M059J (cell line): ENCODE results near the gene ARFGAP2. TPM values are rescaled to one million over a fixed set of nuclear protein-coding genes. Genes with fewer than 3 reads are reported as not detected.
"Not testable (repeated sequence)": the region's sequence is repeated elsewhere in the genome, so short reads cannot be mapped to it uniquely, and the experiment has no call there.

ENCODE experiments used
- DNase-seq: peaks from one replicate; pipeline ENCODE4 v3.0.0-alpha.2; 2012; ENCODE audit warnings: low read depth
- total RNA-seq: library from RNA; depleted of rRNA; stranded (reverse); fragments of >200 nt; shearing (Covaris generic); gene quantifications from 2 replicates; pipeline ENCODE4 v1.2.3, GENCODE V29; 2014; rRNA removed

Gene ARFGAP2
- 119 and 130 TPM in 2 replicates for total RNA-seq

DNA sequence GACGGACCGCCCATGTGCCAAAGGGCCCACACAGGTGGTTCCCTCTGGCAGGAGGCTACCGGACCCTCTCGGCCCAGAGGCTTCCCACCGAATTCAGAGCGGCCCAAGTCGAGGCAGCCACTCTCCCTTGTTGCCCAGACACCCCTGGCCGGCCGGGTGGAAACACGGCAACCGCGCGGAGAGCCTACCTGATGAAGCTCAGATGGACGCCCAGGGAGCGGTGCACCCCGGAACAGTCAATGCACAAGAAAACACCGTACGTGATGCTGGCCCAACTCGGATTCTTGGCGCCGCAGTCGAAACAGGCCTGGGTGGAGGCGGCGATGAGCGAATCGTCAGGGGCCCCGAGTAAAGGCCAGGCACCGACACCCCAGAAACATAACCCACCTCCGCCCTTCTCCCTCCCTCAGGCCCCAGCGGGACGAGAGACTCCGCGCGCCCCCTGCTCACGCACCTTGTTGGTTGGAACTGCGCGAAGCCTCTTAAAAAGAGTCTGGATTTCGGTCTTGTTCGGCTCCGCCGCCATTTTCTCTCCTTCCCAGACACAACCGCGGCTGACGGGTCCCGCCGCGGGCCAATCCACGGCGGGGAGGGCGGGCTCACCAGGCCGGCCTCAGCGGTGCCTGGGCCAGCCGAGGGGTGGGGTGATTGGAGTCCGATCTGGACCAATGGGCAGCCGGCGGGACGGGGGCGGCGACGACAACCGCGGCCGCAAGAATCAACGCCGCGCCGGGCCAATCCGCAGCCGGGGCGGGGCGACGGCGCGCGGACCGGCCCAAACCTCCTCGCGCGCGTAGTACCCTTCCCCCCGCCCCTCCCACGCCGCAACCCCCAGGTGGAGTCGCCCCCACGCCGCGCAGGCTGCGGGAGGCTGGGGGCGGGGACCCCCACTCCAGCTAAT lies at the start of gene ARFGAP2:
Gene ARFGAP2, minus strand, starts transcription at position 552 of the 901 bp plus-strand sequence. Its CDS starts 26 bp downstream, at position 526.
- DNase-seq, result peak; percentile 94

- DNase-seq, result peak; percentile 24
Observed at GRCh38 chr11:47225552-47226400, 49.1 kb upstream of the ARFGAP2 start.

GRCh38 chr11:47222696-47223095 lies 46.0 kb upstream of the ARFGAP2 start:
- DNase-seq, result no peak

GRCh38 chr11:47220401-47220821 lies 43.7 kb upstream of the ARFGAP2 start:
- peak; percentile 89 for DNase-seq

DNA sequence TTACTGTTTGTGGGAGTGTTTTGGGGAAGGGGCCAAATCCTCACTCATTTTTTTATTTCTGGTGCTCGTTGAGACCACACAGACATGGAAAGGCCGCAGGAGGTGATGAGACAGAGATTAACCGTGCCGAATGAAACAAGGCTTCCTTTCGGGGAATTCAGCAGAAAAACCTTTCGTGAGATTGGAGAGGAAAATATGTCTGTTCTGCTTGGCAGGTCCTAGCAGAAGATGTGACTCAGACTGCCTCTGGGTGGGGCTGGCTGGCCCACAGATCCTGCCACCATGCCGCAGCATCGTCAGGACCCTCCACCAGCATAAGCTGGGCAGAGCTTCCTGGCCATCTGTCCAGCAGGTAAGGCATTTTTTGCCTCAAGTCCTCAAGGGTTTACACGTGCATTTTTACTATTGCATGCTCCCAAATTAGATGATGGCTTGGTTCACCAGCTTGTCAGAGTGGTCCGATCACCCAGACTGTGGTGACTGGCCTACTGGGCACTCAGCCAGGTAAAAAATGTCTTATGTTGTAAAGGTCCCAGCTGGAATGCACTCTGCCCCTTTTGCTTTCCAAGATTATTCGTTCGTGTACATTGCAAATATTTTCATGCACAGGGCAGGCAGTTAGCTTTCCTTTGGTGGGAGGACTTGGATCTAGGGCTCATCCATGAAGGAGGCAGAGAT lies 39.6 kb upstream of the ARFGAP2 start:
- DNase-seq, result peak; percentile 93

GRCh38 chr11:47215366-47215910 lies 38.8 kb upstream of the ARFGAP2 start:
- no peak for DNase-seq

GRCh38 chr11:47213950-47214565 lies 37.4 kb upstream of the ARFGAP2 start:
- peak; percentile 95 for DNase-seq

DNA sequence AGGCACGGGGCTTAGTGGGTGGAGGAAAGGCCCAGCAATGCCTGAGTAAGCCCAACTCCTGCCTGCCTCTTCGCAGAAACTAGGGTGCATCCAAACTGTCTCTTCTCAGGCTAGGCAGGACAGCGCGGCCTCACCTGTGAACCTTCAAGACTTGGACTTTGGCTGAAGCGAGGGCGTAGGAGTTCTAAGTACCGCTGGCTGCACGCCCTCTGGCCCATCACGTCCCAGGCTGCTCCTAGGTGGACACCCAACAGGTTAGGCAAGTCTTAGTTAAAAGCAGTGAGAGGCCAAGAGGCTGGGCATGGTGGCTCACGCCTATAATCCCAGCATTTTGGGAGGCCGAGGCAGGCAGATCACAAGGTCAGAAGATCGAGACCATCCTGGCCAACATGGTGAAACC lies 36.3 kb upstream of the ARFGAP2 start:
- no peak for DNase-seq

DNA sequence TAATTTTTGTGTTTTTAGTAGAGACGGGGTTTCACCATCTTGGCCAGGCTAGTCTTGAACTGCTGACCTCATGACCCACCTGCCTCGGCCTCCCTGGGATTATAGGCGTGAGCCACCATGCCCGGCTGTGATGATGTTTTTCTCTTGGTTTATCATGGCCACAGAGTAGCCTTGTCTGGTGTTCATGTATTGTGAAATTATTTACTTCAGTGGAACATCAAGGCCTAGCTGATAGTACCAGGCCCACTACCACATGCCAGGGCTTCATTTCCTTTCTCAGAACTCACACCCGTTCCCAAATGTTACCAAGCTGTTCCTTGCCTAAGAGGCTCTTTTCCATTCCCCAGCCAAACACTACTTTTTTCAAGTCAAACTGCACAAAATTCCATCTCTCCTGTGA lies 31.9 kb upstream of the ARFGAP2 start:
- no peak for DNase-seq

GRCh38 chr11:47208008-47208552 lies 31.4 kb upstream of the ARFGAP2 start:
- DNase-seq, result not testable (repeated sequence)

- DNase-seq, result no peak
Observed at GRCh38 chr11:47207459-47207858, 30.8 kb upstream of the ARFGAP2 start.

DNA sequence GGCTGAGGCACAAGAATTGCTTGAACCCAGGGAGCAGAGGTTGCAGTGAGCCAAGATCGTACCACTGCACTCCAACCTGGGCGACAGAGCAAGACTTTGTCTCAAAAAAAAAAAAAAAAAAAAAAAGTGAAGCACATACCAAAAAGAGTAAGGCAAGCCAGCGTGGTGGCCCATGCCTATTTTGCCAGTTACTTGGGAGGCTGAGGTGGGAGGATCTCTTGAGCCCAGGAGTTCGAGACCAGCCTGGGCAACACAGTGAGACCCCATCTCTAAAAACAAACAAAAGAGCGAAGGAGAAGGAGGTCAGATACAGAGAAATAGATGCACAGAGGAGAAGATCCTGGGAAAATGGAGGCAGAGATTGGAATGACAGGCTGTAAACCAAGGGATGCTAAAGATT lies 29.9 kb upstream of the ARFGAP2 start:
- DNase-seq, result not testable (repeated sequence)

- peak; percentile 58 for DNase-seq
Observed at GRCh38 chr11:47204637-47204989, 27.9 kb upstream of the ARFGAP2 start.

DNA sequence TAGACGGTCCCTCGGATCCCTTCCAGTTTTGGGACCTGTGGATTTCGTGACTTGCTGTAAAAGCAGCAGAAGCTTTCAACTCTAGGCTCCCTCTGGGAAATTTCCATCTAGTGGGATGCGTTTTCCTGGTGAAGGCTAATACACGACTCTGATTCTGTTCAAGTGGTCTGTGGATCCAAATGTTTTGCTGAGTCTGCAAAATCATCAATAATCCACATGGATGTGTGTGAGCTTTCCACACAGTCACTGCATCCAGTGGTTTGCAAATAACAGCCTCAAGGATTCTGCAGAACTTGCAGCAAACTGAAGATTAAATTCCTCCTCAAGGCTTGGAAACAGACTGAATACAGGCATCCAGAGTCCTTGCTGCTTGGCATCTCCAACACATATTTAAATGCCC lies 25.9 kb upstream of the ARFGAP2 start:
- no peak for DNase-seq

DNA sequence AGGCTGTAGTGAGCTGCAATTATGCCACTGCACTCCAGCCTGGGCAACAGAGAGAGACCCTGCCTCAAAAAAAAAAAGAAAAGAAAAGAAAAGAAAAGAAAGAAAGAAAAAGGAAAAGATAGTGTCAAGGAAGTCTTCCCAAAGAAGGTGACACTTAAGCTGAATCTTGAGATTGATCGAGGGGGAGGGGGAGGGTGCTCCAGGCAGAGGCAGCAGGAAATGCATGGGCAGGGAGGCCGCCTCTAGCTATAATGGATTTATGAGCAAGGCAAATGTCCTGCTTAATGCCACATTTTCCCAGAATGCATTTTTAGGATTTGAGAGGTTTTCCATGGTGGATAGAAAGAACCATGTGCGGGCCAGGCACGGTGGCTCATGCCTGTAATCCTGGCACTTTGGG lies 24.3 kb upstream of the ARFGAP2 start:
- no peak for DNase-seq

GRCh38 chr11:47198161-47198560 lies 21.5 kb upstream of the ARFGAP2 start:
- DNase-seq, result not testable (repeated sequence)

DNA sequence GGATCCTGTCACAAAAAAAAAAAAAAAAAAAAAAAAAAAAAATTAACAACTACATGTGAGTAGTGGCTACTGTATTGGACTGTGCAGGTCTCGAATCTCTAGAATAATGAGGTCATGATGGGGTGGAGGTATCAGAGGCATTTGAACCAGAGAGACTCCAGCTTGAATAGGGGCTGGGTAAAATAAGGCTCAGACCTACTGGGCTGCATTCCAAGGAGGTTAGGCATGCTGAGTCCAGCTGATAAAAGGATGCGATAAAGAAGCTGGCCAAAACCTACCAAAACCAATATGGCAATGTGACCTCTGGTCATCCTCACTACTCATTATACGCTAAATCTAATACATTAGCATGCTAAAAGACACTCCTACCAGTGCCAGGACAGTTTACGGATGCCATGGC lies 15.4 kb upstream of the ARFGAP2 start:
- peak; percentile 58 for DNase-seq

DNA sequence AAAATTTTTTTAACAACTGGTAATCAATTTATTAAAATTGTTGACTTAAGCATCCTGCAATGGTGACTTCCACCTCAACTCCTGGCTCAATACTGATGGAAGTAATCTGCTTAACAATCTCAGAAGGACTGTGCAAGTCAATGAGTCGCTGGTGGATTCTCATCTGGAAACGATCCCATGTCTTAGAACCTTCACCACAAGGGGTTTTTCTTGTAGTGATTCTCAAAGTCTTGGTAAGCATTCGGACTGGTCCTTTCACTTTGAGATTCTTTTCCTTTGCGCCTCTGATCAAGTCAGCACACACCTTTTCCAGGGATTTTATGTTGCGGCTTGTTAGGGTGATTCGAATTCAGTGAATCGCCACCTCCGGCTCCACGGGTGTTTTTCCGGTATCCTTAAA lies 14.5 kb upstream of the ARFGAP2 start:
- DNase-seq, result peak; percentile 69

GRCh38 chr11:47189100-47189834 lies 12.6 kb upstream of the ARFGAP2 start:
- peak; percentile 84 for DNase-seq

DNA sequence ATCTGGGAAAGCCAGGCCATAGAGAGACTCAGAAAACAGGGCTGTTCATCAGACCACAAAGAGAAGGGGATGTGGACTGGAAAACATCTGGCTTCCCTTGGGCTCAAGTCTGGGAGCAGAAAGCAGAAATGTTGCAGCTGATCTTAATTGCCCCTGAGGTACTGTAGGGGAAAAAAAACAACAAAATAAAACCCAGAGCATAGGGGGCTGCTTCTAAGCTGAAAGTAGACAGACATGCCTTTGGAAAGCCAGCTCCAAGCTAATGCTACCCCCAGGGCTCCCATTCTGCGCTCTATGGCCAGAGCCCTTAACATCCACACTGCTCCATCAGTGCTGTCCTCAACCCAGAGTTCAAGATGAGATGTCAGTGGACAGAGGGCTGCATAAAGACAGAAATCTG lies 11.6 kb upstream of the ARFGAP2 start:
- DNase-seq, result no peak
